CD4-positive, alpha-beta T cell treated with Interleukin-1 beta for 1 hour (primary cell): ENCODE measurements around the gene SLC9A9.
"Not testable (repeated sequence)": the region's sequence is repeated elsewhere in the genome, so short reads cannot be mapped to it uniquely, and the experiment has no call there.

Experiments
- DNase-seq, 2 donors: peaks; one replicate each; pipeline ENCODE4 v3.0.0-alpha.2; 2020 to 2022

Gene SLC9A9

GRCh38 chr3:143535994-143536784 lies 312.1 kb downstream of the SLC9A9 start:
- DNase-seq, result no peak

- DNase-seq, result no peak
Observed at GRCh38 chr3:143533391-143533790, 314.9 kb downstream of the SLC9A9 start.

GRCh38 chr3:143532091-143532490 lies 316.2 kb downstream of the SLC9A9 start:
- DNase-seq, result no peak

- DNase-seq, result no peak
Observed at GRCh38 chr3:143531101-143531500, 317.2 kb downstream of the SLC9A9 start.

GRCh38 chr3:143529798-143530197 lies 318.5 kb downstream of the SLC9A9 start:
- peak in 1 of 2 donors; percentile 1 for DNase-seq

GRCh38 chr3:143529018-143529478 lies 319.2 kb downstream of the SLC9A9 start:
- peak in 1 of 2 donors; percentile 76 for DNase-seq

GRCh38 chr3:143526011-143526545 lies 322.2 kb downstream of the SLC9A9 start:
- DNase-seq, result no peak

- DNase-seq, result no peak
Observed at GRCh38 chr3:143525408-143525807, 322.9 kb downstream of the SLC9A9 start.

GRCh38 chr3:143521803-143522202 lies 326.5 kb downstream of the SLC9A9 start:
- DNase-seq, result no peak

- DNase-seq, result not testable (repeated sequence)
Observed at GRCh38 chr3:143517131-143517530, 331.1 kb downstream of the SLC9A9 start.

GRCh38 chr3:143514874-143515273 lies 333.4 kb downstream of the SLC9A9 start:
- DNase-seq, result no peak

- no peak for DNase-seq
Observed at GRCh38 chr3:143514109-143514508, 334.2 kb downstream of the SLC9A9 start.

GRCh38 chr3:143511174-143511879 lies 336.9 kb downstream of the SLC9A9 start:
- no peak for DNase-seq

GRCh38 chr3:143510601-143511000 lies 337.7 kb downstream of the SLC9A9 start:
- no peak for DNase-seq

- no peak for DNase-seq
Observed at GRCh38 chr3:143507735-143508580, 340.3 kb downstream of the SLC9A9 start.

GRCh38 chr3:143506190-143506589 lies 342.1 kb downstream of the SLC9A9 start:
- no peak for DNase-seq

- no peak for DNase-seq
Observed at GRCh38 chr3:143503325-143503885, 344.9 kb downstream of the SLC9A9 start.

GRCh38 chr3:143502081-143502480 lies 346.2 kb downstream of the SLC9A9 start:
- DNase-seq, result no peak

- no peak for DNase-seq
Observed at GRCh38 chr3:143497382-143497781, 350.9 kb downstream of the SLC9A9 start.

GRCh38 chr3:143496191-143496590 lies 352.1 kb downstream of the SLC9A9 start:
- no peak for DNase-seq

GRCh38 chr3:143495527-143495926 lies 352.7 kb downstream of the SLC9A9 start:
- DNase-seq, result no peak

GRCh38 chr3:143486611-143487010 lies 361.7 kb downstream of the SLC9A9 start:
- DNase-seq, result no peak
